Stimulated activated CD4-positive, alpha-beta T cell treated with anti-CD3 and anti-CD28 coated beads, Interleukin-4, amount 100 ng/mL, for 4 hours (primary cell): Measurements from ENCODE around the gene RILPL1.
"Not testable (repeated sequence)": the region's sequence is repeated elsewhere in the genome, so short reads cannot be mapped to it uniquely, and the experiment has no call there.

Experiments used
- DNase-seq, 2 experiments: peaks; one replicate each; pipeline ENCODE4 v3.0.0-alpha.2; 2020

The RILPL1 gene

GRCh38 chr12:123528858-123529257 lies 4.7 kb downstream of the RILPL1 start:
- DNase-seq: no peak

- DNase-seq: no peak
These were observed 6.9 kb downstream of the RILPL1 start for GRCh38 chr12:123526542-123527080.

GRCh38 chr12:123524378-123524777 lies 9.1 kb downstream of the RILPL1 start:
- no peak for DNase-seq

- no peak for DNase-seq
These were observed 10.0 kb downstream of the RILPL1 start for GRCh38 chr12:123523518-123523917.

- no peak for DNase-seq
These were observed 11.4 kb downstream of the RILPL1 start for GRCh38 chr12:123522164-123522563.

GRCh38 chr12:123520567-123521474 lies 12.7 kb downstream of the RILPL1 start:
- DNase-seq: no peak

- DNase-seq: no peak
These were observed 14.1 kb downstream of the RILPL1 start for GRCh38 chr12:123519141-123520001.

- no peak for DNase-seq
These were observed 17.2 kb downstream of the RILPL1 start for GRCh38 chr12:123516216-123516780.

GRCh38 chr12:123514582-123515221 lies 18.8 kb downstream of the RILPL1 start:
- not testable (repeated sequence) for DNase-seq

- no peak for DNase-seq
These were observed 19.7 kb downstream of the RILPL1 start for GRCh38 chr12:123513805-123514204.

- no peak for DNase-seq
These were observed 20.5 kb downstream of the RILPL1 start for GRCh38 chr12:123512838-123513665.

GRCh38 chr12:123506843-123507236 lies 26.7 kb downstream of the RILPL1 start:
- no peak for DNase-seq

GRCh38 chr12:123506059-123506842 lies 27.3 kb downstream of the RILPL1 start:
- no peak for DNase-seq

- no peak for DNase-seq
These were observed 31.3 kb downstream of the RILPL1 start for GRCh38 chr12:123502163-123502704.

- no peak for DNase-seq
These were observed 34.2 kb downstream of the RILPL1 start for GRCh38 chr12:123499332-123499731.

GRCh38 chr12:123498126-123498825 lies 35.2 kb downstream of the RILPL1 start:
- no peak for DNase-seq

- no peak for DNase-seq
These were observed 36.5 kb downstream of the RILPL1 start for GRCh38 chr12:123497065-123497464.

GRCh38 chr12:123494124-123494851 lies 39.2 kb downstream of the RILPL1 start:
- DNase-seq: no peak
